HL-60 (cell line): ENCODE data around the gene TICAM2.

ENCODE experiments used
- GABPA ChIP-seq: IDR thresholded peaks from 2 replicates; pipeline ENCODE4 v1.6.1; 2012; ENCODE audit warnings: low read depth
- POLR2AphosphoS5 ChIP-seq: IDR thresholded peaks from 2 replicates; pipeline ENCODE4 v1.6.1; 2012; ENCODE audit warnings: low read depth
- TF ChIP-seq, protein P1 (sequence below): IDR thresholded peaks from one replicate; pipeline ENCODE4 v1.5.1; 2011; ENCODE audit warnings: low read length, control low read depth, inconsistent platforms; ENCODE audit not compliant: insufficient read depth

DNA sequence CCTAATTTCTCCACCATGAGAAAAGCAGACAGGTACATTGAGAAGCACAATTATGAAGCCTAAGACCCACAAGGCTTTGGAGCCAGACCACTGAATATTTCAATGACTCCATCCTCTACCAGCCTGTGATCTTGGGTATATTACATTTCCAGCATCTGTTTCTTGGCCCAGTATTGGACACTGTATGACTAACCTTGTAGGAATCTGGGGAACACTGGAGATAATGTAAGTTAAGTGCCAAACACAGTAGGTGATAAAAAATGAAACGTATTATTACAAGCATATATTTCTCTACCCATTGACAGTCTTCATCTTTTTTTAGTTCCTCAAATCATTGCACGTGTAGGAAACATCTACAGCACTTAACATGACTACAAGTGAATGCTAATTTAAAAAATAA, 29.1 kb downstream of the TICAM2 start:
- TF ChIP-seq, protein P1, sequence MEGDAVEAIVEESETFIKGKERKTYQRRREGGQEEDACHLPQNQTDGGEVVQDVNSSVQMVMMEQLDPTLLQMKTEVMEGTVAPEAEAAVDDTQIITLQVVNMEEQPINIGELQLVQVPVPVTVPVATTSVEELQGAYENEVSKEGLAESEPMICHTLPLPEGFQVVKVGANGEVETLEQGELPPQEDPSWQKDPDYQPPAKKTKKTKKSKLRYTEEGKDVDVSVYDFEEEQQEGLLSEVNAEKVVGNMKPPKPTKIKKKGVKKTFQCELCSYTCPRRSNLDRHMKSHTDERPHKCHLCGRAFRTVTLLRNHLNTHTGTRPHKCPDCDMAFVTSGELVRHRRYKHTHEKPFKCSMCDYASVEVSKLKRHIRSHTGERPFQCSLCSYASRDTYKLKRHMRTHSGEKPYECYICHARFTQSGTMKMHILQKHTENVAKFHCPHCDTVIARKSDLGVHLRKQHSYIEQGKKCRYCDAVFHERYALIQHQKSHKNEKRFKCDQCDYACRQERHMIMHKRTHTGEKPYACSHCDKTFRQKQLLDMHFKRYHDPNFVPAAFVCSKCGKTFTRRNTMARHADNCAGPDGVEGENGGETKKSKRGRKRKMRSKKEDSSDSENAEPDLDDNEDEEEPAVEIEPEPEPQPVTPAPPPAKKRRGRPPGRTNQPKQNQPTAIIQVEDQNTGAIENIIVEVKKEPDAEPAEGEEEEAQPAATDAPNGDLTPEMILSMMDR = no peak
- no peak for TF ChIP-seq GABPA
- TF ChIP-seq POLR2AphosphoS5 = no peak
